ENCODE results near the gene ITPR1.

DNA sequence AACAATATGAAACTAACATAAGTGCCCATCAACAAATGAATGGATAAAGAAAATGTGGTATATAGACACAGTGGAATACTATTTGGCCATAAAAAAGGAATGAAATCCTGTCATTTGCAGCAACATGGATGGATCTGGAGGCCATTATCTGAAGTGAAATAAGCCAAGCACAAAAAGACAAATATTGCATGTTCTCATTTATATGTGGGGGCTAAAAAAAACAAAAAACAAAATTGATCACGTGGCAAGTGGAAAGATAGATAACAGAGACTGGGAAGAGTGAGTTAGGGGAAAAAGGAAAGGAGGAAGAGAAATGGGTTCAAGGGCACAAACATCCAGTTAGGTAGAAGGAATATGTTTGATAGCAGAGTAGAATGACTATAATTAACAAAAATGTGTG is 330.2 kb downstream of the ITPR1 start:
- TF ChIP-seq, protein P1, sequence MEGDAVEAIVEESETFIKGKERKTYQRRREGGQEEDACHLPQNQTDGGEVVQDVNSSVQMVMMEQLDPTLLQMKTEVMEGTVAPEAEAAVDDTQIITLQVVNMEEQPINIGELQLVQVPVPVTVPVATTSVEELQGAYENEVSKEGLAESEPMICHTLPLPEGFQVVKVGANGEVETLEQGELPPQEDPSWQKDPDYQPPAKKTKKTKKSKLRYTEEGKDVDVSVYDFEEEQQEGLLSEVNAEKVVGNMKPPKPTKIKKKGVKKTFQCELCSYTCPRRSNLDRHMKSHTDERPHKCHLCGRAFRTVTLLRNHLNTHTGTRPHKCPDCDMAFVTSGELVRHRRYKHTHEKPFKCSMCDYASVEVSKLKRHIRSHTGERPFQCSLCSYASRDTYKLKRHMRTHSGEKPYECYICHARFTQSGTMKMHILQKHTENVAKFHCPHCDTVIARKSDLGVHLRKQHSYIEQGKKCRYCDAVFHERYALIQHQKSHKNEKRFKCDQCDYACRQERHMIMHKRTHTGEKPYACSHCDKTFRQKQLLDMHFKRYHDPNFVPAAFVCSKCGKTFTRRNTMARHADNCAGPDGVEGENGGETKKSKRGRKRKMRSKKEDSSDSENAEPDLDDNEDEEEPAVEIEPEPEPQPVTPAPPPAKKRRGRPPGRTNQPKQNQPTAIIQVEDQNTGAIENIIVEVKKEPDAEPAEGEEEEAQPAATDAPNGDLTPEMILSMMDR (IDR thresholded peaks at IDR 0.05): no peak
- TF ChIP-seq POLR2A (IDR thresholded peaks at IDR 0.05): no peak

All from esophagus squamous epithelium (tissue), 4 donors.